C4-2B (cell line): Measurements from ENCODE around the gene VTCN1.

Experiments
- ZFX ChIP-seq: fragments of 450-650 bp; IDR thresholded peaks from 2 replicates; pipeline ENCODE4 v1.6.1; 2017
- TF ChIP-seq, protein P1 (sequence below): fragments of 450-650 bp; conservative IDR thresholded peaks from 2 replicates; pipeline ENCODE4 v1.5.1; 2017; ENCODE audit warnings: mild to moderate bottlenecking

DNA sequence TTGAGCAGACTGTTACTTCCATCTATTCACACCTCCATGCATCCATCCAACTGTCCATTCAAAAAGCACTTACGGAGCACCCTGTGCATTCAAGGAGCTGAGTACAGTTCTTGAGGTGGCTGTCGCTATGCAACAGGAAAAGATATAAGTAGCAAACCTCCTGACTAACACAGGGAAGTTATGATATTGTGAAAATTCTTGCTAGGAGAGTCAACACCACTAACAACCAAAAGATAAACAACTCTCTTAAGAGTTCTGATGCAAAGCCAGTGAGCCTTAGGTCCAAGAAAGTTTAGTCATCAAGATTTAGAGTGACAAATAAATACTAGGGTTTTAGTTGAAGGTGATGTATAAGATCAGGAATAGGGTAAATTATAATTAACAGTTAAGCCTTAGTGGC is 44.7 kb downstream of the VTCN1 start:
- TF ChIP-seq, protein P1, sequence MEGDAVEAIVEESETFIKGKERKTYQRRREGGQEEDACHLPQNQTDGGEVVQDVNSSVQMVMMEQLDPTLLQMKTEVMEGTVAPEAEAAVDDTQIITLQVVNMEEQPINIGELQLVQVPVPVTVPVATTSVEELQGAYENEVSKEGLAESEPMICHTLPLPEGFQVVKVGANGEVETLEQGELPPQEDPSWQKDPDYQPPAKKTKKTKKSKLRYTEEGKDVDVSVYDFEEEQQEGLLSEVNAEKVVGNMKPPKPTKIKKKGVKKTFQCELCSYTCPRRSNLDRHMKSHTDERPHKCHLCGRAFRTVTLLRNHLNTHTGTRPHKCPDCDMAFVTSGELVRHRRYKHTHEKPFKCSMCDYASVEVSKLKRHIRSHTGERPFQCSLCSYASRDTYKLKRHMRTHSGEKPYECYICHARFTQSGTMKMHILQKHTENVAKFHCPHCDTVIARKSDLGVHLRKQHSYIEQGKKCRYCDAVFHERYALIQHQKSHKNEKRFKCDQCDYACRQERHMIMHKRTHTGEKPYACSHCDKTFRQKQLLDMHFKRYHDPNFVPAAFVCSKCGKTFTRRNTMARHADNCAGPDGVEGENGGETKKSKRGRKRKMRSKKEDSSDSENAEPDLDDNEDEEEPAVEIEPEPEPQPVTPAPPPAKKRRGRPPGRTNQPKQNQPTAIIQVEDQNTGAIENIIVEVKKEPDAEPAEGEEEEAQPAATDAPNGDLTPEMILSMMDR: no peak
- TF ChIP-seq ZFX: no peak
